GM13977 (cell line): ENCODE data around the gene TMEM89.

Experiments
- DNase-seq: peaks from one replicate; pipeline ENCODE4 v3.0.0; 2012; ENCODE audit warnings: low spot score
- CTCF ChIP-seq: IDR thresholded peaks from 2 replicates; pipeline ENCODE4 v1.5.1; 2012; ENCODE audit warnings: mild to moderate bottlenecking, control low read depth; ENCODE audit not compliant: insufficient read depth; ENCODE audit errors: extremely low read depth, missing control alignments
- in situ Hi-C: fragments of 300-500 bp; cut with MboI; formaldehyde crosslinking; loops from one replicate; pipeline ENCODE4 v1.12.0; 2022; ENCODE audit warnings: low sequenced_read_pairs, low pct_unique_long_range_greater_than_20kb, mixed read lengths, inconsistent platforms; ENCODE audit not compliant: unreplicated experiment

Gene TMEM89

GRCh38 chr3:48600711-48601621 is 20.6 kb downstream of the TMEM89 start:
- in situ Hi-C loops, result no loop called here
- no peak for TF ChIP-seq CTCF
- no peak for DNase-seq

- TF ChIP-seq CTCF, result no peak
- DNase-seq, result no peak
- in situ Hi-C loops, result no loop called here
Observed at GRCh38 chr3:48599509-48600285, 21.9 kb downstream of the TMEM89 start.

- no peak for DNase-seq
- in situ Hi-C loops, result no loop called here
Observed at GRCh38 chr3:48599077-48599501, 22.5 kb downstream of the TMEM89 start.

GRCh38 chr3:48598323-48599076 is 23.1 kb downstream of the TMEM89 start:
- no peak for DNase-seq
- no peak for TF ChIP-seq CTCF
- in situ Hi-C loops, result no loop called here

More at GRCh38 chr3:48599077-48599501, 22.5 kb downstream of the TMEM89 start:
- TF ChIP-seq CTCF, result no peak

GRCh38 chr3:48597408-48597800 is 24.2 kb downstream of the TMEM89 start:
- TF ChIP-seq CTCF, result no peak
- in situ Hi-C loops, result no loop called here
- DNase-seq, result no peak
